ENCODE results near the gene FARS2.

FARS2 gene

DNA sequence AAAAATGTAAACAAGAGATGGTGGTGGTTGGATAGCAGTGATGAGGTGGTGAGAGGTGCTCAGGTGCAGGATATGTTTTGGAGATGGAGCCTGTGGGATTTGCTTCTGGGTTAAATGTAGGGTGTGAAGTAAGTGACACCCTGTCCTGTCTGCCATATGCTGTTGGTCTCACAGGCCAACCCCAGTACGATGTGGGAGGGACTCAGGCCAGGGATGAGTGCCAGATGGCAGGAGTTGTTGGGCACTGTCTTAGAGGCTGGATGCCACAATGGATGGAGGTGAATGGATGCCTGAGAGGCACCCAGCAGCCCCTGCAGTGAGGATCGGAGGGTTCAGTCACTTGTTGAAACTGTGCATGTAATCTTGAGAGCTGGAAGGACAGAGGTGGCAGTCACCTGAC is 486.1 kb downstream of the FARS2 start:
- no peak for DNase-seq (ENCODE audit: extremely low spot score)
- POLR2A ChIA-PET = no interaction called here
- no peak for TF ChIP-seq ELF4 (IDR thresholded peaks at IDR 0.05)
- TF ChIP-seq L3MBTL2 (conservative IDR thresholded peaks at IDR 0.05) = no peak
- CTCF ChIA-PET = no interaction called here

DNA sequence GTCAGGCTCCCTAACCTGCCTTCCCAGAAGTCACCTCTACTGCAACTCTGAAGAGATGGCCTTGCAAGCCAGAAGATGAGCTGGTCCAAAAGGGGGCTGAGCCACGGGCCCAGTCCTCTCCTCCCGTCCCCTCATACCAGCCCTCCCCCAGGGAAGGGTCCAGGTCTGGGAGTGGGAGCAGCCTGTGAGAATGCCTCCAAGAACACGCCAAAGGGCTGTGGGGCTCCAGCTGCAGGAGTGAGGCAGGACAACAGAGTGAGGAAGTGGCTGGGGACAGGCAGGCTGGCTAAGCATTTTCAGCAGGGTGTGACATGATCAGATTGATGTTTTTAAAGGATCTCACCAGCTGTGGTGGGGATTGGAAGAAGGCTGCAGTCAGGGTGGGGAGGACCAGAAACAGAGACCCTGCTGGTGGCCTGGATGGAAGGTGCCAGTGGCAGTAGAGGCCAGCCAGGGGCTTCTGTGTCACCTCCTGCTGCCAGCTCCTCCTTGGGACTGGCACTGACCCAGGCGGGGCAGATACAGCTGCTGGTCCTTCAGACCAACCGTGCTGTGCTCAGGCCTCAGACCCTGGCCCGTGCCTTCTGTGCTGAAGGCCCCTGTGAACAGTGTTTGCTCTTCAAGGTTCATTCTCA is 487.8 kb downstream of the FARS2 start:
- CTCF ChIA-PET = no interaction called here
- no peak for DNase-seq (ENCODE audit: extremely low spot score)
- POLR2A ChIA-PET = no interaction called here
- no peak for TF ChIP-seq CTBP1 (IDR thresholded peaks at IDR 0.05; ENCODE audit: borderline replicate concordance)
- no peak for TF ChIP-seq ZNF384 (IDR thresholded peaks at IDR 0.05)
- no peak for TF ChIP-seq NFRKB (IDR thresholded peaks at IDR 0.05)
- TF ChIP-seq FOXK2 (IDR thresholded peaks at IDR 0.05) = no peak
- no peak for TF ChIP-seq FOXM1 (IDR thresholded peaks at IDR 0.05; ENCODE audit: borderline replicate concordance)
- TF ChIP-seq L3MBTL2 (conservative IDR thresholded peaks at IDR 0.05) = no peak
- TF ChIP-seq FOXA1 (IDR thresholded peaks at IDR 0.05) = no peak
- no peak for TF ChIP-seq SP1 (IDR thresholded peaks at IDR 0.05)
- TF ChIP-seq TARDBP (IDR thresholded peaks at IDR 0.05) = no peak
- TF ChIP-seq ARNT (IDR thresholded peaks at IDR 0.05) = no peak
- no peak for TF ChIP-seq HDGF (IDR thresholded peaks at IDR 0.05; ENCODE audit: borderline replicate concordance)
- TF ChIP-seq BHLHE40 (IDR thresholded peaks at IDR 0.05; ENCODE audit: borderline replicate concordance) = no peak
- TF ChIP-seq, protein P1, sequence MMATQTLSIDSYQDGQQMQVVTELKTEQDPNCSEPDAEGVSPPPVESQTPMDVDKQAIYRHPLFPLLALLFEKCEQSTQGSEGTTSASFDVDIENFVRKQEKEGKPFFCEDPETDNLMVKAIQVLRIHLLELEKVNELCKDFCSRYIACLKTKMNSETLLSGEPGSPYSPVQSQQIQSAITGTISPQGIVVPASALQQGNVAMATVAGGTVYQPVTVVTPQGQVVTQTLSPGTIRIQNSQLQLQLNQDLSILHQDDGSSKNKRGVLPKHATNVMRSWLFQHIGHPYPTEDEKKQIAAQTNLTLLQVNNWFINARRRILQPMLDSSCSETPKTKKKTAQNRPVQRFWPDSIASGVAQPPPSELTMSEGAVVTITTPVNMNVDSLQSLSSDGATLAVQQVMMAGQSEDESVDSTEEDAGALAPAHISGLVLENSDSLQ (IDR thresholded peaks at IDR 0.05) = no peak
- no peak for TF ChIP-seq LEF1 (IDR thresholded peaks at IDR 0.05; ENCODE audit: borderline replicate concordance)
- TF ChIP-seq SUZ12 (IDR thresholded peaks at IDR 0.05) = no peak
- no peak for TF ChIP-seq ELF4 (IDR thresholded peaks at IDR 0.05)

DNA sequence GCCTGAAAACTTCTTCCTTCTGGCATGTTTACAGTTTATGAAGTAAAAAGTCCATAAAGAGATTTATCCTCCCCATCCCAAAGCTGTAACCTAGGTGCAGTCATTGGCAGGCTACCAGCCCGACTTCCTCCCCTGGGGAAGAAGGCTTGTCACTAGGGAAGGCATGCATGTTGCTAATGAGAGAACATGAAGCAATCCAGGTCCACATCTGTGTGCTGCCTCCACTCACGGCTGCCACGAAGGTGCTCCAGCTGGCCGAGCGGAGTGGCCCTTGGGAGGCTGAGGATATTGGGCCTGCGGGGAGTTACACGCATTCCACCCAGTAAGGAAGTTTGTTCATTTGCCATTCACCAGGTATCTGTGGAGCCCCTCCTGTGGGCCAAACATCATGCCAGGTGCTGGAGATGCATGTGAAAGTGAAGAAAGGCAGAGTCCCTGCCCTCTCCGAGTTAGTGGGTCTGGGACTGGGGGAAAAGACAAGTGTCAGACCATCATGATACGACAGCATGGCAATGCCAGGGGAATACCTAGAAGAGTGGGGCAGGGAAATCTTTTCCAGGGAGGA is 488.4 kb downstream of the FARS2 start:
- no peak for DNase-seq (ENCODE audit: extremely low spot score)
- no peak for TF ChIP-seq NFRKB (IDR thresholded peaks at IDR 0.05)
- ChIA-PET POLR2A (no interaction called here), CTCF (no interaction called here)

DNA sequence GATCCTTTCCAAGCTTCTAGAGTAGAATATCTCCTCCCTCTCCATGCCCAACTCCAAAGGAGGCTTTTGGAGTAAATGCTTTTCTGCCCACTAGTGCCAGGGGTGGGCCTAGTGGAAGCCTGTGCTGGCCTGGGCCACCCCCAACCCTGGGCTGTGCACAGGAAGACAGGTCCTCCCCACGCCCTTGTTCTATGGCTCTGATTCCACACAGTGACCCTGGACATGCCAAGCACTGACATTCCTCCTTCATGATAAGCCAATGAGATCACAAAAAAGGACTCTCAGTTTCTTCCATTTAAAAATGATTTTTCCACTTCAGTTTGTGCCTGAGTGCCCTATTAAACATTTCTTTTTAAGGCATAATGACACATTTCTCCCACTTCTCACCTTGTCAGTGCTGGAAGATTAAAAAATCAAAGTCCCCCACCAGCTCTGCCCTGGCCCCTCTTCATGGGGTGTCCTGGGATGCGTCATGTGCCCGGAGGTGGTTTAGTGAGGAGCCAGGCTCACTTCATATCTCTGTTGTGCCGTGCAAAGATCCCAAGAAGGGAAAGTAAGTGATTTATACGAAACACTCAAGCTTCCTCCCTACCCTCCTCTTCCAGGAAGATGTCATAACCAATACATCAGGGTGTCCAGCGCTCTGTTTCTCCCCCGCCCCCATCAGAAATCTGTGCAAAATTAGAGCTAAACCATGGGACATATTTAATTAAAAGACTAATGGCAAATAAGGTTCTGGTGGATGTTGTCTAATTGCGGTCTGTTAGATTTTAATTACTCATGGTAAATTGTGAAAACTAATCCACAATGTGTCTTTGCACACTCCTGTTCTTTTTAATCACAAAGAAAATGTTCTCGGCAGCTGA is 490.4 kb downstream of the FARS2 start:
- POLR2A ChIA-PET = no interaction called here
- CTCF ChIA-PET = no interaction called here
- TF ChIP-seq ELF4 (IDR thresholded peaks at IDR 0.05) (no peak), FOXA1 (IDR thresholded peaks at IDR 0.05) (no peak), L3MBTL2 (conservative IDR thresholded peaks at IDR 0.05) (no peak), LEF1 (IDR thresholded peaks at IDR 0.05; ENCODE audit: borderline replicate concordance) (no peak), BHLHE40 (IDR thresholded peaks at IDR 0.05; ENCODE audit: borderline replicate concordance) (no peak), CTBP1 (IDR thresholded peaks at IDR 0.05; ENCODE audit: borderline replicate concordance) (no peak), NFRKB (IDR thresholded peaks at IDR 0.05) (no peak), HDGF (IDR thresholded peaks at IDR 0.05; ENCODE audit: borderline replicate concordance) (no peak), FOXK2 (IDR thresholded peaks at IDR 0.05) (no peak), TARDBP (IDR thresholded peaks at IDR 0.05) (no peak)
- no peak for DNase-seq (ENCODE audit: extremely low spot score)

DNA sequence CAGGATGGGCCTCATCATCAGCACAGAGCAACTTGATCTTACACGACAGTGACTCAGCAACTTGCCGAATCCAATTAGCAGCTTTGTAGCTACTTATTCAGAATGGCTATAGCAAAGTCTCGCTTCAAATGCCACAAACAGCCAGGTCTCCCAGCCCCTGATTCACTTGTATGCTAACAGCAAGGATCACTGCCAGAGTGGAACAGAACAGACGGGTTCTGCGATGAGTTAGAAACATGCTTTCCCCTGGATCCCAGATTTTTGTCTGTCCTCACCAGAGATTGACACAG is 491.0 kb downstream of the FARS2 start:
- ChIA-PET POLR2A (no interaction called here), CTCF (no interaction called here)
- DNase-seq (ENCODE audit: extremely low spot score) = no peak
- TF ChIP-seq TARDBP (IDR thresholded peaks at IDR 0.05) = no peak
- TF ChIP-seq FOXA1 (IDR thresholded peaks at IDR 0.05) = no peak
- no peak for TF ChIP-seq SUZ12 (IDR thresholded peaks at IDR 0.05)
- no peak for TF ChIP-seq FOXK2 (IDR thresholded peaks at IDR 0.05)
- TF ChIP-seq, protein P1 (IDR thresholded peaks at IDR 0.05) = no peak
- TF ChIP-seq NFRKB (IDR thresholded peaks at IDR 0.05) = no peak
- no peak for TF ChIP-seq LEF1 (IDR thresholded peaks at IDR 0.05; ENCODE audit: borderline replicate concordance)
- no peak for TF ChIP-seq ARNT (IDR thresholded peaks at IDR 0.05)
- TF ChIP-seq HDGF (IDR thresholded peaks at IDR 0.05; ENCODE audit: borderline replicate concordance) = no peak
- TF ChIP-seq L3MBTL2 (conservative IDR thresholded peaks at IDR 0.05) = no peak

DNA sequence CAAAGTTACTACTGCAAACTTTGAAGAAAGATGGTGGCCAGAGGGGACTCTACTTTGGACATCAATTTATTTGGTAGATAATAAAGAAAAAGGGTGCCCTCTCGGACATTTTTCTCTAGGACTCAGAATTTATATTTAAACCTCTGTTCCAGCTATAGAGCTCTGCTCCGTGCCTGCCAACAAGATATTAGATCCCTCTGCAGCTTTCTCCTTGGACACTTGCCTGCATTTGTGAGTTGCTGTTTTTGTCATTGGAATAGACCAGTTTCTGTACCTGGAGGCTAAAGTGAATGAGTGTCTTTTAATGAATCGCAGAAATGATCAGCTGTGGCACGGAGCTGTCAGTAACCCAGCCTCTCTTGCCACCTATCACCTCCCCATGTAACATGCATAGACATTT is 491.9 kb downstream of the FARS2 start:
- TF ChIP-seq BHLHE40 (IDR thresholded peaks at IDR 0.05; ENCODE audit: borderline replicate concordance) (no peak), ARNT (IDR thresholded peaks at IDR 0.05) (no peak), FOXA1 (IDR thresholded peaks at IDR 0.05) (no peak), NFRKB (IDR thresholded peaks at IDR 0.05) (no peak), ELF4 (IDR thresholded peaks at IDR 0.05) (no peak), SUZ12 (IDR thresholded peaks at IDR 0.05) (no peak), TARDBP (IDR thresholded peaks at IDR 0.05) (no peak), FOXK2 (IDR thresholded peaks at IDR 0.05) (no peak), HDGF (IDR thresholded peaks at IDR 0.05; ENCODE audit: borderline replicate concordance) (no peak), FOXM1 (IDR thresholded peaks at IDR 0.05; ENCODE audit: borderline replicate concordance) (no peak), CTBP1 (IDR thresholded peaks at IDR 0.05; ENCODE audit: borderline replicate concordance) (no peak), SP1 (IDR thresholded peaks at IDR 0.05) (no peak)
- TF ChIP-seq, protein P1 (IDR thresholded peaks at IDR 0.05) = no peak
- ChIA-PET CTCF (no interaction called here), POLR2A (no interaction called here)
- no peak for DNase-seq (ENCODE audit: extremely low spot score)
